ENCODE measurements around the gene CASR. TPM values are rescaled to one million over a fixed set of nuclear protein-coding genes. Genes with fewer than 3 reads are reported as not detected.

Gene CASR
- total RNA-seq, 1 donor from 2014 or later = 0.06 TPM

DNA sequence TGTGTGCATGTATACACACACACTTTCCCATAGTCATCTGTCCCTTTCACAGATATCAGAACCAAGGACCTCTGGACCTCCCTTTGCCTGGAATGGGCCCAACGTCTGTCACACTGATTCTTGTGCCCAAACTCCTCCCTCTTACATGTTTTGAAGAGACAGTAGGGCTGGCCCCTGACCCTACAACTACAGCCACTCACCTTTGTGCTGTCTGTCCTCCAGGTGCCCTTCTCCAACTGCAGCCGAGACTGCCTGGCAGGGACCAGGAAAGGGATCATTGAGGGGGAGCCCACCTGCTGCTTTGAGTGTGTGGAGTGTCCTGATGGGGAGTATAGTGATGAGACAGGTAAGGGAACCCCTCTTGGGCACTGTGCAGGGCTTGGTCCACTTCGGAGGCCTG is 98.4 kb downstream of the CASR start:
- TF ChIP-seq, protein P1, sequence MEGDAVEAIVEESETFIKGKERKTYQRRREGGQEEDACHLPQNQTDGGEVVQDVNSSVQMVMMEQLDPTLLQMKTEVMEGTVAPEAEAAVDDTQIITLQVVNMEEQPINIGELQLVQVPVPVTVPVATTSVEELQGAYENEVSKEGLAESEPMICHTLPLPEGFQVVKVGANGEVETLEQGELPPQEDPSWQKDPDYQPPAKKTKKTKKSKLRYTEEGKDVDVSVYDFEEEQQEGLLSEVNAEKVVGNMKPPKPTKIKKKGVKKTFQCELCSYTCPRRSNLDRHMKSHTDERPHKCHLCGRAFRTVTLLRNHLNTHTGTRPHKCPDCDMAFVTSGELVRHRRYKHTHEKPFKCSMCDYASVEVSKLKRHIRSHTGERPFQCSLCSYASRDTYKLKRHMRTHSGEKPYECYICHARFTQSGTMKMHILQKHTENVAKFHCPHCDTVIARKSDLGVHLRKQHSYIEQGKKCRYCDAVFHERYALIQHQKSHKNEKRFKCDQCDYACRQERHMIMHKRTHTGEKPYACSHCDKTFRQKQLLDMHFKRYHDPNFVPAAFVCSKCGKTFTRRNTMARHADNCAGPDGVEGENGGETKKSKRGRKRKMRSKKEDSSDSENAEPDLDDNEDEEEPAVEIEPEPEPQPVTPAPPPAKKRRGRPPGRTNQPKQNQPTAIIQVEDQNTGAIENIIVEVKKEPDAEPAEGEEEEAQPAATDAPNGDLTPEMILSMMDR (conservative IDR thresholded peaks at IDR 0.05; ENCODE audit: low read depth, low read length) = no peak
- no peak overlapping the region for H3K4me3 ChIP-seq (ENCODE audit: low read depth, low read length)
- DNase-seq (ENCODE audit: low read depth) = no peak

DNA sequence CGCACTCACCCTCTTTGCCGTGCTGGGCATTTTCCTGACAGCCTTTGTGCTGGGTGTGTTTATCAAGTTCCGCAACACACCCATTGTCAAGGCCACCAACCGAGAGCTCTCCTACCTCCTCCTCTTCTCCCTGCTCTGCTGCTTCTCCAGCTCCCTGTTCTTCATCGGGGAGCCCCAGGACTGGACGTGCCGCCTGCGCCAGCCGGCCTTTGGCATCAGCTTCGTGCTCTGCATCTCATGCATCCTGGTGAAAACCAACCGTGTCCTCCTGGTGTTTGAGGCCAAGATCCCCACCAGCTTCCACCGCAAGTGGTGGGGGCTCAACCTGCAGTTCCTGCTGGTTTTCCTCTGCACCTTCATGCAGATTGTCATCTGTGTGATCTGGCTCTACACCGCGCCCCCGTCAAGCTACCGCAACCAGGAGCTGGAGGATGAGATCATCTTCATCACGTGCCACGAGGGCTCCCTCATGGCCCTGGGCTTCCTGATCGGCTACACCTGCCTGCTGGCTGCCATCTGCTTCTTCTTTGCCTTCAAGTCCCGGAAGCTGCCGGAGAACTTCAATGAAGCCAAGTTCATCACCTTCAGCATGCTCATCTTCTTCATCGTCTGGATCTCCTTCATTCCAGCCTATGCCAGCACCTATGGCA is 100.5 kb downstream of the CASR start:
- DNase-seq (ENCODE audit: low read depth) = no peak
- TF ChIP-seq, protein P1 (conservative IDR thresholded peaks at IDR 0.05; ENCODE audit: low read depth, low read length) = no peak
- H3K4me3 ChIP-seq (ENCODE audit: low read depth, low read length) = no peak overlapping the region

DNA sequence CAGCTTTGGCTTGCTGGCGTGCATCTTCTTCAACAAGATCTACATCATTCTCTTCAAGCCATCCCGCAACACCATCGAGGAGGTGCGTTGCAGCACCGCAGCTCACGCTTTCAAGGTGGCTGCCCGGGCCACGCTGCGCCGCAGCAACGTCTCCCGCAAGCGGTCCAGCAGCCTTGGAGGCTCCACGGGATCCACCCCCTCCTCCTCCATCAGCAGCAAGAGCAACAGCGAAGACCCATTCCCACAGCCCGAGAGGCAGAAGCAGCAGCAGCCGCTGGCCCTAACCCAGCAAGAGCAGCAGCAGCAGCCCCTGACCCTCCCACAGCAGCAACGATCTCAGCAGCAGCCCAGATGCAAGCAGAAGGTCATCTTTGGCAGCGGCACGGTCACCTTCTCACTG is 101.0 kb downstream of the CASR start:
- TF ChIP-seq, protein P1 (conservative IDR thresholded peaks at IDR 0.05; ENCODE audit: low read depth, low read length) = no peak
- no peak overlapping the region for H3K4me3 ChIP-seq (ENCODE audit: low read depth, low read length)
- DNase-seq (ENCODE audit: low read depth) = no peak

DNA sequence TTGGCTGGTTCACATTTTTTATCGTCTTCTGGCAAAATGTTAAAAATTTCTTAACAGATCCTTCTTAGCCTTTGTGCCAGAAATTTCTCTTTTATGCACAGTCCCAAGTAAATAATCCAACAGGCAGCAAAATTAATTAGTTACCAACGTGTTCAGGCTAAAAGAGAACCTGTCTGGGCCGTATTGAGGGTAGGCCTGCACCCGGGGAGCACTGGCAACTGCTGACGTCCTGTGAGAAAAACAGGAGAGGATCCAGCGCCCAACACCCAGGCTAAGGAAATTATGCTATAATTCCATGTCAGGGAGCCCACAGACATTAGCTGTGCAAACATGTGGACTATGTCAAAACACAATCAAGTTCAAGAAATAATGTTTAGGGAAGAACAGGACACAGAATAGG is 110.9 kb downstream of the CASR start:
- H3K4me3 ChIP-seq (ENCODE audit: low read depth, low read length) = no peak overlapping the region
- DNase-seq (ENCODE audit: low read depth) = no peak
- TF ChIP-seq, protein P1 (conservative IDR thresholded peaks at IDR 0.05; ENCODE audit: low read depth, low read length) = no peak

DNA sequence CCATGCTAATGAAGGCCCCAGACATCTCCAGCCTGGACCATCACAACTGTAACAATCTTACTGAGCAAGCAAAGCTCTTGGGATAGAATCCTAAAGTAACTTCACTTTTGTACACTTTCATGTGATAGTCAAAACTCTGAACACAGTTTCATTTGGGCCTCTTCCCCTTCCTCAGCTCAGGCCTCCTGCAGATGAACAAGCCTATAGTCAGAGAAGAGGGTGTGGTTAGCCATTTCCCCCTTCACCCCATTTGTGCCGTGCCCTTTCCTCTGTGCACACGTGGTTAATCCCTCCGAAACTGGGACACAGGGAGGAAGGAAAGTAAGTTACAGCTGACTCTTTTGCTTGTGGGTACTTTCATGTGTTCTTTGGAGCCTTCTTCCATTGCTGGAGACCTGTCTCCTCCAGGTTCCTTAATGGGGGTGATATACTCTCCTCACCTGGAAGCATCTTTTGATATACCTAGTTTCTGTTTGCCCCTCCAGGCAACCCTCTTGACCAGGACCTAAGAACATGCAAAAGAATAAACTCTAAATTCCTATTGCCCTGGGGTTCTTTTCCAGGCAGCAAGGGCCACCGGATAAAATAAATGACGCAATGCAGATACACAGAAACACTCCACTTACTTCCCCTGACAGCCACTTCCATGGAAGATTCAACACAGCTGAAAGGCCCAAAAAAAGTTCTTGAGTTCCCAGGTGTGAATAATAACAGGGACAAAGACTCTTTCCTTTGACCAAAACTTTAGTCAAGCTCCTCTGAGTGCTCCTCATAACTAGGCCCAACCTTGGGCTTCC is 112.0 kb downstream of the CASR start:
- TF ChIP-seq, protein P1 (conservative IDR thresholded peaks at IDR 0.05; ENCODE audit: low read depth, low read length) = no peak
- H3K4me3 ChIP-seq (ENCODE audit: low read depth, low read length) = no peak overlapping the region
- DNase-seq (ENCODE audit: low read depth) = no peak

DNA sequence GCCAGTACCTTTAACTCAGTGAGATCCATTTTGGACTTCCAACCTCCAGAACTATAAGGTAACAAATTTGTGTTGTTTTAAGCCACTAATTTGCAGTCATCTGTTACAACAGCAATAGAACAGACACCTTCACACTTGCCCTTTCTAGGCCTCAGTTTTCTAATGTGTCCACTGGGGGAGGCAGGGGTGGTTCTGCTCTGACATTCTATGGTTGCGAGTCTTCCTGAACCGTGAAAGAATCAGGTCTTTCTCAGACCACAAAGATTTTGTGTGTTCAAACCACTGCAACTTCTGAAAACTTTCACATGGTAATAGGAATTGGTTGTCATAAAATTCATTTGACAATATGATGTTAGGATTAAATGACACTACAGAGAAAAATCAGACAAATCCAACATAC is 114.8 kb downstream of the CASR start:
- DNase-seq (ENCODE audit: low read depth) = no peak
- TF ChIP-seq, protein P1 (conservative IDR thresholded peaks at IDR 0.05; ENCODE audit: low read depth, low read length) = no peak
- H3K4me3 ChIP-seq (ENCODE audit: low read depth, low read length) = no peak overlapping the region
